A549 (cell line): ENCODE data around the gene MTHFD2L. TPM values are rescaled to one million over a fixed set of nuclear protein-coding genes. Genes with fewer than 3 reads are reported as not detected.

Experiments
- ATAC-seq, 2 experiments: fragments of 200-7000 bp in 1 of 2; fragments of >200 bp in 1 of 2; cut with Nextera tagmentation in 1 of 2; cut with Tn5 transposase in 1 of 2; 3 replicates each; pipeline versions ENCODE4 v1.8.0 to v1.9.1; 2018 to 2020; ENCODE audit warnings: mild to moderate bottlenecking in 1 of 2, moderate library complexity in 1 of 2
- CTCF ChIA-PET: fragments of 300-600 bp; sonication (Branson Sonifier 250); formaldehyde crosslinking; extraction: SDS; loops from one replicate; lab custom pipeline; 2021; ENCODE audit warnings: antibody characterized with exemption, inconsistent platforms; lab: Yijun Ruan, JAX
- POLR2A ChIA-PET: fragments of 350-600 bp; formaldehyde crosslinking; extraction: SDS; loops from one replicate; lab custom pipeline; 2021; ENCODE audit warnings: antibody characterized with exemption, inconsistent platforms; lab: Yijun Ruan, JAX
- DNase-seq, 2 experiments: peaks; one replicate each; pipeline versions ENCODE4 v3.0.0 to v3.0.0-alpha.2; 2011 to 2016; ENCODE audit warnings: low read depth in 1 of 2, low spot score in 1 of 2
- FAIRE-seq: peaks from 2 replicates; lab custom pipeline; 2011; peaks lifted over from hg19 to GRCh38; lab: Jason Lieb, UNC
- H3K27ac ChIP-seq, 2 experiments: fragments of >200 bp; sonication (Bioruptor Twin); formaldehyde crosslinking; 3 replicates each; pipeline ENCODE4 v1.5.1; 2016 to 2017
- H3K4me1 ChIP-seq: fragments of >200 bp; sonication (Bioruptor Twin); formaldehyde crosslinking; 3 replicates; pipeline ENCODE4 v1.6.1; 2016
- H3K4me2 ChIP-seq: fragments of >200 bp; sonication (Bioruptor Twin); formaldehyde crosslinking; 3 replicates; pipeline ENCODE4 v1.6.1; 2016
- H3K4me3 ChIP-seq: fragments of >200 bp; sonication (Bioruptor Twin); formaldehyde crosslinking; 3 replicates; pipeline ENCODE4 v1.5.1; 2016
- H3K9me3 ChIP-seq: fragments of >200 bp; sonication (Bioruptor Twin); formaldehyde crosslinking; 3 replicates; pipeline ENCODE4 v1.6.1; 2016
- FOSL2 ChIP-seq, 2 experiments: fragments of 450-650 bp in 1 of 2; fragments of >200 bp in 1 of 2; sonication (Bioruptor Twin) in 1 of 2; formaldehyde crosslinking; IDR thresholded peaks; 2 replicates each; pipeline versions ENCODE4 v1.5.0 to v1.6.1; 2016 to 2020; ENCODE audit warnings: mild to moderate bottlenecking in 1 of 2, moderate library complexity in 1 of 2
- FOXS1 ChIP-seq: fragments of 250-450 bp; sonication (Bioruptor Pico); IDR thresholded peaks from 2 replicates; pipeline ENCODE4 v1.5.0; 2020; ENCODE audit warnings: mild to moderate bottlenecking, moderate library complexity
- GATA3 ChIP-seq: IDR thresholded peaks from 2 replicates; pipeline ENCODE4 v1.6.1; 2012; ENCODE audit warnings: borderline replicate concordance
- KDM5A ChIP-seq: fragments of 200-600 bp; sonication (generic); IDR thresholded peaks from 2 replicates; pipeline ENCODE4 v1.6.1; 2016; ENCODE audit warnings: antibody characterized with exemption, mild to moderate bottlenecking
- MAFK ChIP-seq: fragments of 450-650 bp; IDR thresholded peaks from 2 replicates; pipeline ENCODE4 v1.6.1; 2014; ENCODE audit not compliant: partially characterized antibody
- MAZ ChIP-seq: fragments of 150-350 bp; IDR thresholded peaks from 2 replicates; pipeline ENCODE4 v1.6.1; 2014; ENCODE audit warnings: antibody characterized with exemption, low read depth, low read length, borderline replicate concordance
- MYC ChIP-seq: IDR thresholded peaks from 2 replicates; pipeline ENCODE4 v1.6.1; 2012; ENCODE audit warnings: mild to moderate bottlenecking, inconsistent platforms, low read length, improper control_type of control experiment, borderline replicate concordance
- NFE2L2 ChIP-seq: fragments of 150-350 bp; conservative IDR thresholded peaks from 2 replicates; pipeline ENCODE4 v1.6.1; 2014; ENCODE audit warnings: low read length
- POLR2A ChIP-seq: IDR thresholded peaks from 2 replicates; pipeline ENCODE4 v1.6.1; 2012; ENCODE audit warnings: mild to moderate bottlenecking, low read length
- RAD21 ChIP-seq, 2 experiments: fragments of >200 bp in 1 of 2; sonication (Bioruptor Twin) in 1 of 2; formaldehyde crosslinking in 1 of 2; IDR thresholded peaks in 1 of 2; conservative IDR thresholded peaks in 1 of 2; 2 replicates in 1 of 2; 3 replicates in 1 of 2; pipeline ENCODE4 v1.6.1; 2012 to 2018; ENCODE audit warnings: inconsistent platforms in 1 of 2
- RARB ChIP-seq: fragments of 250-450 bp; sonication (Bioruptor Pico); IDR thresholded peaks from 2 replicates; pipeline ENCODE4 v1.8.0; 2021; ENCODE audit warnings: mild to moderate bottlenecking, moderate library complexity
- RCOR1 ChIP-seq: fragments of 150-350 bp; IDR thresholded peaks from 2 replicates; pipeline ENCODE4 v1.6.1; 2014; ENCODE audit warnings: antibody characterized with exemption, low read length, low read depth
- SMC3 ChIP-seq: fragments of >200 bp; sonication (Bioruptor Twin); formaldehyde crosslinking; IDR thresholded peaks from 3 replicates; pipeline ENCODE4 v1.6.1; 2018; ENCODE audit warnings: inconsistent platforms
- SREBF2 ChIP-seq: fragments of 450-650 bp; IDR thresholded peaks from 2 replicates; pipeline ENCODE4 v1.6.1; 2014; ENCODE audit warnings: mild to moderate bottlenecking, moderate library complexity
- WGBS: methylation state at CpG from one replicate; pipeline ENCODE4 v1.1.6; 2017; ENCODE audit errors: missing lambda C conversion rate; 5-methylcytosine and 5-hydroxymethylcytosine counted together
- polyA plus RNA-seq, 4 experiments: library from polyadenylated mRNA; depleted of rRNA in 3 of 4; stranded (reverse); fragments of >200 nt; fragmentation: RNase III in 1 of 4; extraction: RNeasy Plus Mini Kit Qiagen cat#74134 plus additional on column Dnase treatment in 1 of 4; gene quantifications; 2 replicates in 3 of 4; 3 replicates in 1 of 4; pipeline ENCODE4 v1.2.3, GENCODE V29; 2011 to 2017
- TF ChIP-seq, protein P1 (sequence below): fragments of >200 bp; sonication (Bioruptor Twin); formaldehyde crosslinking; IDR thresholded peaks from 3 replicates; pipeline ENCODE4 v1.6.1; 2016
- TF ChIP-seq, protein P2 (sequence below): fragments of >200 bp; sonication (Bioruptor Twin); formaldehyde crosslinking; IDR thresholded peaks from 3 replicates; pipeline ENCODE4 v1.5.1; 2016
- TF ChIP-seq, protein P3 (sequence below): fragments of 150-350 bp; IDR thresholded peaks from 2 replicates; pipeline ENCODE4 v1.6.1; 2014; ENCODE audit warnings: low read depth, mild to moderate bottlenecking, low read length
- TF ChIP-seq, protein P4 (sequence below): IDR thresholded peaks from 2 replicates; pipeline ENCODE4 v1.6.1; 2012; ENCODE audit warnings: low read depth, borderline replicate concordance

Gene MTHFD2L
- polyA plus RNA-seq, 2 of the 4 experiments (the other 2 are of a cell fraction): 8.5 to 19.3 TPM

DNA sequence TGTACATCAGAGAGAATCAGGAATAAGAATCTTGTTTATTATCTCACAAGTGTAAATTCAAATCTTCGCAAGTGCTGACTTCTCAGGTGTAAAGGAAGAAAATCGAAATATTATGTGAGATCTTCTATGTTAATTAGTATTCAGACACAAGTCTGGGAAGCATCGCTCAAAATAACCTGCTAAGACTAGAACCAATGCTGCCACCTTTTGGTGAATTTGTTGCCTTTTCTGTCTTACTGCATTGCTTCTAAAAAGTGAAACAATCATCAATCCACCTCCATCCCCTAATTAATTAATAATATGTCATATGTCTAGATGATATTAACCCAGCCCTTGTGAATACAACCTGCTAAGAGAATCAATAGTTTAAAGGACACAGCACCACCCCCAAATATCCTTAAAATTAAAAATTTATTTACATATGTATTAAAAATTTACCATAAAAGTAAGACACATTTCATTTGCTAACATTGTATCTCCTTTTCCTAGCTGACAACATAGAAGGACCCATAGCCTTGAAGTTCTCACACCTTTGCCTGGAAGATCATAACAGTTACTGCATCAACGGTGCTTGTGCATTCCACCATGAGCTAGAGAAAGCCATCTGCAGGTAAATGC is 153.9 kb downstream of the MTHFD2L start:
- DNase-seq (peak; percentile 8 to 67), ATAC-seq (peak in 1 of 2 experiments; percentile 70; a peak in 3 of 6 replicates), FAIRE-seq (no peak)
- CTCF ChIA-PET: interaction anchor here (0.6 to 1.6 kb wide), 7 partner anchors 11 to 177 kb away, joined by 3 to 13 read pairs (median 3); no protein-coding TSS in a partner anchor
- Histone ChIP-seq H3K9me3 (no peaks in the 10 kb centered on the region), H3K27ac (no peak overlapping the region), H3K4me2 (peak overlapping the region; percentile 44; the same call in 2 of the 3 replicates), H3K4me1 (peaks cover 5% of the 10 kb centered on the region; the same call in 1 of the 3 replicates), H3K4me3 (no peak overlapping the region)
- 14% methylated on average over 4 of the region's 4 CpGs for WGBS
- POLR2A ChIA-PET: no interaction called here
- TF ChIP-seq POLR2A (no peak), RARB (CRISPR knock-in tag) (no peak), SREBF2 (no peak), FOSL2 (IDR thresholded peaks at IDR 0.05) (no peak), FOSL2 (CRISPR knock-in tag; IDR thresholded peaks at IDR 0.05) (no peak), NFE2L2 (no peak), MAZ (no peak), FOXS1 (CRISPR knock-in tag) (no peak), GATA3 (no peak), SMC3 (peak; percentile 79), MYC (no peak), RAD21 (conservative IDR thresholded peaks at IDR 0.05 in 1 of 2, IDR thresholded peaks at IDR 0.05 in 1 of 2) (peak; percentile 82 to 84)
- TF ChIP-seq, protein P1, sequence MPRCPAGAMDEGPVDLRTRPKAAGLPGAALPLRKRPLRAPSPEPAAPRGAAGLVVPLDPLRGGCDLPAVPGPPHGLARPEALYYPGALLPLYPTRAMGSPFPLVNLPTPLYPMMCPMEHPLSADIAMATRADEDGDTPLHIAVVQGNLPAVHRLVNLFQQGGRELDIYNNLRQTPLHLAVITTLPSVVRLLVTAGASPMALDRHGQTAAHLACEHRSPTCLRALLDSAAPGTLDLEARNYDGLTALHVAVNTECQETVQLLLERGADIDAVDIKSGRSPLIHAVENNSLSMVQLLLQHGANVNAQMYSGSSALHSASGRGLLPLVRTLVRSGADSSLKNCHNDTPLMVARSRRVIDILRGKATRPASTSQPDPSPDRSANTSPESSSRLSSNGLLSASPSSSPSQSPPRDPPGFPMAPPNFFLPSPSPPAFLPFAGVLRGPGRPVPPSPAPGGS: no peak
- TF ChIP-seq, protein P2, sequence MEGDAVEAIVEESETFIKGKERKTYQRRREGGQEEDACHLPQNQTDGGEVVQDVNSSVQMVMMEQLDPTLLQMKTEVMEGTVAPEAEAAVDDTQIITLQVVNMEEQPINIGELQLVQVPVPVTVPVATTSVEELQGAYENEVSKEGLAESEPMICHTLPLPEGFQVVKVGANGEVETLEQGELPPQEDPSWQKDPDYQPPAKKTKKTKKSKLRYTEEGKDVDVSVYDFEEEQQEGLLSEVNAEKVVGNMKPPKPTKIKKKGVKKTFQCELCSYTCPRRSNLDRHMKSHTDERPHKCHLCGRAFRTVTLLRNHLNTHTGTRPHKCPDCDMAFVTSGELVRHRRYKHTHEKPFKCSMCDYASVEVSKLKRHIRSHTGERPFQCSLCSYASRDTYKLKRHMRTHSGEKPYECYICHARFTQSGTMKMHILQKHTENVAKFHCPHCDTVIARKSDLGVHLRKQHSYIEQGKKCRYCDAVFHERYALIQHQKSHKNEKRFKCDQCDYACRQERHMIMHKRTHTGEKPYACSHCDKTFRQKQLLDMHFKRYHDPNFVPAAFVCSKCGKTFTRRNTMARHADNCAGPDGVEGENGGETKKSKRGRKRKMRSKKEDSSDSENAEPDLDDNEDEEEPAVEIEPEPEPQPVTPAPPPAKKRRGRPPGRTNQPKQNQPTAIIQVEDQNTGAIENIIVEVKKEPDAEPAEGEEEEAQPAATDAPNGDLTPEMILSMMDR: peak; percentile 79
- TF ChIP-seq, protein P3, sequence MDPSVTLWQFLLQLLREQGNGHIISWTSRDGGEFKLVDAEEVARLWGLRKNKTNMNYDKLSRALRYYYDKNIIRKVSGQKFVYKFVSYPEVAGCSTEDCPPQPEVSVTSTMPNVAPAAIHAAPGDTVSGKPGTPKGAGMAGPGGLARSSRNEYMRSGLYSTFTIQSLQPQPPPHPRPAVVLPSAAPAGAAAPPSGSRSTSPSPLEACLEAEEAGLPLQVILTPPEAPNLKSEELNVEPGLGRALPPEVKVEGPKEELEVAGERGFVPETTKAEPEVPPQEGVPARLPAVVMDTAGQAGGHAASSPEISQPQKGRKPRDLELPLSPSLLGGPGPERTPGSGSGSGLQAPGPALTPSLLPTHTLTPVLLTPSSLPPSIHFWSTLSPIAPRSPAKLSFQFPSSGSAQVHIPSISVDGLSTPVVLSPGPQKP: no peak

DNA sequence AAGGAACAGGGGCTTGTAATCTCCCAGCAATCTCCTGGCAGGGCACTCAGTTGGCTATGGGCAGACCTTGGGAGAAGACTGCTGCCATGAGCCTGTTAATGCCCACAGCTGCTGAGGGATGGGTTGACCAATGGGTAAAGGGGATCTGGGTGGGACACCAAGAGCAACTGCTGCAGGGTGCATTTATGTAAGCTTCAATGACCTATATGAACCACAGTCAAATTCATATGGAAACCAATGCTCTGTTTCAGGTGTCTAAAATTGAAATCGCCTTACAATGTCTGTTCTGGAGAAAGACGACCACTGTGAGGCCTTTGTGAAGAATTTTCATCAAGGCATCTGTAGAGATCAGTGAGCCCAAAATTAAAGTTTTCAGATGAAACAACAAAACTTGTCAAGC is 156.4 kb downstream of the MTHFD2L start:
- no peaks in the 10 kb centered on the region for H3K9me3 ChIP-seq
- no peak overlapping the region for H3K27ac ChIP-seq
- no peak for TF ChIP-seq RCOR1
- TF ChIP-seq MAFK: no peak
- no peak for TF ChIP-seq RAD21 (conservative IDR thresholded peaks at IDR 0.05 in 1 of 2, IDR thresholded peaks at IDR 0.05 in 1 of 2)
- no peak for TF ChIP-seq FOSL2 (IDR thresholded peaks at IDR 0.05)
- no peak for TF ChIP-seq FOSL2 (CRISPR knock-in tag; IDR thresholded peaks at IDR 0.05)
- TF ChIP-seq, all 56 proteins: peak for 0
- DNase-seq (no peak), ATAC-seq (no peak), FAIRE-seq (no peak)
- WGBS: 96% methylated on average over 2 of the region's 2 CpGs
- POLR2A ChIA-PET: no interaction called here
- no peak overlapping the region for H3K4me3 ChIP-seq
- no peak overlapping the region for H3K4me2 ChIP-seq
- CTCF ChIA-PET: interaction anchor here (1.4 to 5.2 kb wide), 2 partner anchors 85 to 125 kb away, joined by 4 to 16 read pairs; no protein-coding TSS in a partner anchor
- H3K4me1 ChIP-seq: peaks cover 5% of the 10 kb centered on the region; the same call in 1 of the 3 replicates

DNA sequence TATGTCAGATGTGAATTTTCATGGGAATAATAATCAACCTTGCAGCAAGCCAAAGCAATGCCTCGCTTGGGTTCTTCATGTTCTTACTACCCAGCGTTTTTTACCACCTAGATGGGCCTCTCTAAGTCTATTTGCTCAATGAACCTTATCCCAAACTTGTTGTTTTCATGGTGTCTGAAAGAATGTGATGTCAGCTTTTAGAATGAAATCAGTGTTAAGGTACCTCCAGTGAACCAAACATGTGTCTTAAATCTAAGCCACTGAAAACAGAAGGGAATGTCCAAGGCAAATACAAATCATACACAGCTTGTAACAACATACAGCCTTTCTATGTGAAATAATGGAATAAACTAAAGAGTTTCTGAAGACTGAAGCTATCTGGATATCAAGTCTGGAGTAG is 157.0 kb downstream of the MTHFD2L start:
- ATAC-seq: no peak
- Histone ChIP-seq H3K4me1 (peaks cover 9% of the 10 kb centered on the region; the same call in 2 of the 3 replicates), H3K4me2 (no peak overlapping the region), H3K27ac (no peak overlapping the region), H3K4me3 (no peak overlapping the region), H3K9me3 (no peaks in the 10 kb centered on the region)
- CTCF ChIA-PET: interaction anchor here (1.4 to 7.9 kb wide), 3 partner anchors 86 to 358 kb away, joined by 4 to 136 read pairs (median 16); no protein-coding TSS in a partner anchor
- TF ChIP-seq, protein P1: no peak
- TF ChIP-seq KDM5A: no peak
- TF ChIP-seq, protein P4, sequence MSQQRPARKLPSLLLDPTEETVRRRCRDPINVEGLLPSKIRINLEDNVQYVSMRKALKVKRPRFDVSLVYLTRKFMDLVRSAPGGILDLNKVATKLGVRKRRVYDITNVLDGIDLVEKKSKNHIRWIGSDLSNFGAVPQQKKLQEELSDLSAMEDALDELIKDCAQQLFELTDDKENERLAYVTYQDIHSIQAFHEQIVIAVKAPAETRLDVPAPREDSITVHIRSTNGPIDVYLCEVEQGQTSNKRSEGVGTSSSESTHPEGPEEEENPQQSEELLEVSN: no peak
- no peak for FAIRE-seq
- POLR2A ChIA-PET: no interaction called here
- DNase-seq: no peak
- WGBS: 92% methylated on average over 2 of the region's 2 CpGs
